HepG2 (cell line): ENCODE data around the gene IFT27. TPM values are rescaled to one million over a fixed set of nuclear protein-coding genes. Genes with fewer than 3 reads are reported as not detected.

Experiments
- ATAC-seq: fragments of 200-7000 bp; cut with Tn5 transposase; 3 replicates; pipeline ENCODE4 v1.9.1; 2020; ENCODE audit warnings: mild to moderate bottlenecking, moderate library complexity
- BruUV-seq: library from RNA; stranded (reverse); fragments of 400-500 nt; replicated peaks from 2 replicates; lab custom pipeline; 2021; lab: Mats Ljungman, UMichigan
- CTCF ChIA-PET: fragments of 300-600 bp; formaldehyde crosslinking; extraction: SDS; loops from one replicate; lab custom pipeline; 2021; ENCODE audit warnings: low total read pairs, inconsistent platforms, low intra/inter-chr PET ratio; lab: Yijun Ruan, JAX
- POLR2A ChIA-PET: fragments of 350-600 bp; sonication (Branson Sonifier 250); formaldehyde crosslinking; loops from one replicate; lab custom pipeline; 2020; ENCODE audit warnings: antibody characterized with exemption, inconsistent platforms; lab: Yijun Ruan, JAX
- DNase-seq: peaks from one replicate; pipeline ENCODE4 v3.0.0-alpha.2; 2015; ENCODE audit warnings: low spot score
- FAIRE-seq: peaks from 3 replicates; lab custom pipeline; 2011; peaks lifted over from hg19 to GRCh38; lab: Jason Lieb, UNC
- H2AFZ ChIP-seq: one replicate; pipeline ENCODE4 v1.6.1; 2011; ENCODE audit warnings: low read length, inconsistent platforms
- H3K27ac ChIP-seq: fragments of 300-600 bp; 3 replicates; pipeline ENCODE4 v1.8.0; 2011; ENCODE audit warnings: mixed run types, mild to moderate bottlenecking, mixed read lengths, low read length, inconsistent platforms; ENCODE audit not compliant: insufficient read depth; ENCODE audit errors: extremely low read length
- H3K27me3 ChIP-seq, 2 experiments: fragments of 200-600 bp in 1 of 2; 2 replicates in 1 of 2; 3 replicates in 1 of 2; pipeline versions ENCODE4 v1.6.0 to v1.8.0; 2011; ENCODE audit warnings: low read length in 2 of 2, mild to moderate bottlenecking in 2 of 2, moderate library complexity in 2 of 2, inconsistent platforms in 1 of 2; ENCODE audit not compliant: insufficient read depth in 2 of 2, control insufficient read depth in 1 of 2
- H3K36me3 ChIP-seq, 2 experiments: fragments of 200-600 bp in 1 of 2; replicated peaks in 1 of 2; 2 replicates in 1 of 2; 3 replicates in 1 of 2; pipeline versions ENCODE4 v1.5.1 to v1.8.0; 2011; ENCODE audit warnings: low read length in 2 of 2, inconsistent platforms in 1 of 2; ENCODE audit not compliant: insufficient read depth in 2 of 2, control insufficient read depth in 1 of 2
- H3K4me1 ChIP-seq: 2 replicates; pipeline ENCODE4 v1.5.1; 2012; ENCODE audit warnings: low read length, inconsistent platforms; ENCODE audit not compliant: insufficient read depth
- H3K4me2 ChIP-seq: 2 replicates; pipeline ENCODE4 v1.6.0; 2011; ENCODE audit warnings: low read depth, low read length, inconsistent platforms
- H3K4me3 ChIP-seq, 3 experiments: fragments of 200-600 bp in 1 of 3; sonication (generic), shearing (Covaris generic) in 1 of 3; replicated peaks in 1 of 3; 2 replicates each; pipeline ENCODE4 v1.5.1; 2011 to 2016; ENCODE audit warnings: low read length in 3 of 3, inconsistent platforms in 2 of 3, low read depth in 2 of 3, mild to moderate bottlenecking in 2 of 3, control low read depth in 1 of 3, mixed read lengths in 1 of 3; ENCODE audit not compliant: insufficient read depth in 1 of 3
- H3K79me2 ChIP-seq: one replicate; pipeline ENCODE4 v1.6.1; 2011; ENCODE audit warnings: low read length, inconsistent platforms; ENCODE audit not compliant: insufficient read depth
- H3K9ac ChIP-seq: 2 replicates; pipeline ENCODE4 v1.6.0; 2011; ENCODE audit warnings: mild to moderate bottlenecking, low read depth, low read length, inconsistent platforms; ENCODE audit not compliant: insufficient read depth
- H3K9me3 ChIP-seq: 2 replicates; pipeline ENCODE4 v1.5.1; 2012; ENCODE audit warnings: mild to moderate bottlenecking, low read length
- H4K20me1 ChIP-seq: 2 replicates; pipeline ENCODE4 v1.6.0; 2011; ENCODE audit warnings: inconsistent platforms, mild to moderate bottlenecking, low read length, moderate library complexity; ENCODE audit not compliant: insufficient read depth
- DNMT1 ChIP-seq: sonication (generic); formaldehyde crosslinking; IDR thresholded peaks from 2 replicates; pipeline ENCODE4 v1.5.1; 2020; ENCODE audit warnings: mild to moderate bottlenecking, missing genetic modification reagents
- DZIP1 ChIP-seq: sonication (generic); formaldehyde crosslinking; IDR thresholded peaks from 2 replicates; pipeline ENCODE4 v1.5.0; 2020; ENCODE audit warnings: mild to moderate bottlenecking, missing genetic modification reagents
- FOXO1 ChIP-seq: sonication (generic); formaldehyde crosslinking; IDR thresholded peaks from 2 replicates; pipeline ENCODE4 v1.4.0; 2020; ENCODE audit warnings: missing genetic modification reagents
- KMT2B ChIP-seq: IDR thresholded peaks from 2 replicates; pipeline ENCODE4 v1.6.1; 2016; ENCODE audit warnings: missing genetic modification reagents, missing compliant biosample characterization
- NCOR1 ChIP-seq: fragments of 200-600 bp; sonication (generic); IDR thresholded peaks from 2 replicates; pipeline ENCODE4 v1.7.0; 2017; ENCODE audit warnings: antibody characterized with exemption, low read length, borderline replicate concordance
- ZNF20 ChIP-seq: sonication (generic); formaldehyde crosslinking; IDR thresholded peaks from 2 replicates; pipeline ENCODE4 v1.4.0; 2020; ENCODE audit warnings: mild to moderate bottlenecking, moderate library complexity, missing genetic modification reagents
- ZNF672 ChIP-seq: sonication (generic); formaldehyde crosslinking; IDR thresholded peaks from 2 replicates; pipeline ENCODE4 v1.8.1; 2022; ENCODE audit warnings: missing genetic modification reagents
- ZNF710 ChIP-seq: sonication (generic); formaldehyde crosslinking; IDR thresholded peaks from 2 replicates; pipeline ENCODE4 v1.5.0; 2020; ENCODE audit warnings: mild to moderate bottlenecking, missing genetic modification reagents, borderline replicate concordance
- WGBS: methylation state at CpG from one replicate; pipeline ENCODE4 v1.1.6; 2017; ENCODE audit warnings: low lambda C conversion rate; 5-methylcytosine and 5-hydroxymethylcytosine counted together
- in situ Hi-C: cut with HindIII; loops from 2 replicates; pipeline ENCODE4 v1.10.0; 2017; ENCODE audit warnings: low pct_unique_long_range_greater_than_20kb; ENCODE audit not compliant: extremely low pct_ligation_motif_present
- intact Hi-C: fragments of 100-400 bp; cut with micrococcal nuclease; formaldehyde crosslinking; loops from one replicate; pipeline ENCODE4 v1.10.0; 2022; ENCODE audit not compliant: unreplicated experiment
- polyA plus RNA-seq, 8 experiments: library from polyadenylated mRNA; depleted of rRNA in 3 of 8; stranded (reverse) in 7 of 8; unstranded in 1 of 8; fragments of >200 nt; fragmentation: Illumina TruSeq in 4 of 8; extraction: Trizol in 4 of 8; gene quantifications; 2 replicates each; pipeline versions ENCODE4 v1.2.1 to v1.2.3, GENCODE V29; 2011 to 2016; ENCODE audit warnings: low read depth in 4 of 8, missing spikeins in 1 of 8, mixed read lengths in 1 of 8; ENCODE audit not compliant: insufficient read depth in 1 of 8
- total RNA-seq, 5 experiments: library from RNA; depleted of rRNA; stranded (reverse); fragments of >200 nt; fragmentation: Illumina TruSeq; extraction: Trizol; gene quantifications; 2 replicates each; pipeline ENCODE4 v1.2.3, GENCODE V29; 2016; ENCODE audit warnings: low read depth in 1 of 5
- TF ChIP-seq, protein P1 (sequence below): sonication (generic); formaldehyde crosslinking; IDR thresholded peaks from 2 replicates; pipeline ENCODE4 v1.4.0; 2020; ENCODE audit warnings: missing genetic modification reagents, borderline replicate concordance

IFT27 gene
- total and polyA plus RNA-seq, 2 of the 13 experiments (the other 11 are each of a cell fraction or from before 2014, with no cell fraction given): 0.25 to 0.33 TPM

DNA sequence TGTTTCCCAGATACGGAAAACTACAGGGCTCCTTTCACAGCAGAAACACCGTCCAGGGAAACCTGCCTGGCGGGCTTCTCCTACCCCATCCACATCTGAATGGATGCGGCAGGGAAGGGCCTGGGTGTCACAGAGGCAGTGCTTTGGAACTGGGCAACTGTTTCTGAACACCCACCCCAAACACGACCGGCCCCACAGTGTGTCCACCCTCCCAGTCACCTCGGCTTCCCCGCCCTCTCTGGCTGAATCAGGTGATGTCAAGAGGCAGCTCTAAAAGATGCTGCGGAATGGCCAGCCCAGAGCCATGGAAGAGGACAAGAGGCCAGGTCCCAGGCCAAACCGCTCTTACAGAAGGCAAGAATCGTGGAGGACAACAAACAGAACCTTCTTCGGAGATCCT lies 22.0 kb downstream of the IFT27 start:
- no peak overlapping the region for H2AFZ ChIP-seq
- H4K20me1 ChIP-seq: no peaks in the 10 kb centered on the region
- intact Hi-C loops (no loop called here), in situ Hi-C loops (no loop called here)
- H3K4me2 ChIP-seq: no peak overlapping the region
- no peaks in the 10 kb centered on the region for H3K4me1 ChIP-seq
- peaks cover 0 to 22% of the 10 kb centered on the region in 2 experiments; a peak in 4 of 5 replicates for H3K27me3 ChIP-seq
- WGBS: 20% methylated on average over 7 of the region's 12 CpGs
- no peak for ATAC-seq
- TF ChIP-seq FOXO1: no peak
- TF ChIP-seq ZNF20 (CRISPR knock-in tag): no peak
- TF ChIP-seq DZIP1 (CRISPR knock-in tag): no peak
- no peak for TF ChIP-seq ZNF710 (CRISPR knock-in tag)
- no peak for TF ChIP-seq ZNF672 (CRISPR knock-in tag)
- no peak for TF ChIP-seq NCOR1
- TF ChIP-seq DNMT1 (CRISPR knock-in tag): no peak
- no peak for TF ChIP-seq KMT2B (CRISPR knock-in tag)
- TF ChIP-seq, protein P1, sequence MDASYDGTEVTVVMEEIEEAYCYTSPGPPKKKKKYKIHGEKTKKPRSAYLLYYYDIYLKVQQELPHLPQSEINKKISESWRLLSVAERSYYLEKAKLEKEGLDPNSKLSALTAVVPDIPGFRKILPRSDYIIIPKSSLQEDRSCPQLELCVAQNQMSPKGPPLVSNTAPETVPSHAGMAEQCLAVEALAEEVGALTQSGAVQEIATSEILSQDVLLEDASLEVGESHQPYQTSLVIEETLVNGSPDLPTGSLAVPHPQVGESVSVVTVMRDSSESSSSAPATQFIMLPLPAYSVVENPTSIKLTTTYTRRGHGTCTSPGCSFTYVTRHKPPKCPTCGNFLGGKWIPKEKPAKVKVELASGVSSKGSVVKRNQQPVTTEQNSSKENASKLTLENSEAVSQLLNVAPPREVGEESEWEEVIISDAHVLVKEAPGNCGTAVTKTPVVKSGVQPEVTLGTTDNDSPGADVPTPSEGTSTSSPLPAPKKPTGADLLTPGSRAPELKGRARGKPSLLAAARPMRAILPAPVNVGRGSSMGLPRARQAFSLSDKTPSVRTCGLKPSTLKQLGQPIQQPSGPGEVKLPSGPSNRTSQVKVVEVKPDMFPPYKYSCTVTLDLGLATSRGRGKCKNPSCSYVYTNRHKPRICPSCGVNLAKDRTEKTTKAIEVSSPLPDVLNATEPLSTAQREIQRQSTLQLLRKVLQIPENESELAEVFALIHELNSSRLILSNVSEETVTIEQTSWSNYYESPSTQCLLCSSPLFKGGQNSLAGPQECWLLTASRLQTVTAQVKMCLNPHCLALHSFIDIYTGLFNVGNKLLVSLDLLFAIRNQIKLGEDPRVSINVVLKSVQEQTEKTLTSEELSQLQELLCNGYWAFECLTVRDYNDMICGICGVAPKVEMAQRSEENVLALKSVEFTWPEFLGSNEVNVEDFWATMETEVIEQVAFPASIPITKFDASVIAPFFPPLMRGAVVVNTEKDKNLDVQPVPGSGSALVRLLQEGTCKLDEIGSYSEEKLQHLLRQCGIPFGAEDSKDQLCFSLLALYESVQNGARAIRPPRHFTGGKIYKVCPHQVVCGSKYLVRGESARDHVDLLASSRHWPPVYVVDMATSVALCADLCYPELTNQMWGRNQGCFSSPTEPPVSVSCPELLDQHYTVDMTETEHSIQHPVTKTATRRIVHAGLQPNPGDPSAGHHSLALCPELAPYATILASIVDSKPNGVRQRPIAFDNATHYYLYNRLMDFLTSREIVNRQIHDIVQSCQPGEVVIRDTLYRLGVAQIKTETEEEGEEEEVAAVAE (CRISPR knock-in tag): no peak
- no peaks in the 10 kb centered on the region for H3K36me3 ChIP-seq
- H3K79me2 ChIP-seq: no peaks in the 10 kb centered on the region
- no peak overlapping the region for H3K27ac ChIP-seq
- no peak for DNase-seq
- ChIA-PET CTCF (no interaction called here), POLR2A (no interaction called here)
- no peak for FAIRE-seq
- no peak overlapping the region for H3K4me3 ChIP-seq
- no peak overlapping the region for H3K9ac ChIP-seq
- H3K9me3 ChIP-seq: no peaks in the 10 kb centered on the region
- no TSS peak for BruUV-seq
